ENCODE data around the gene RASAL3.

GRCh38 chr19:15450528-15450890 lies 13.8 kb downstream of the RASAL3 start:
- TF ChIP-seq CTCF (IDR thresholded peaks at IDR 0.05; ENCODE audit: low read depth, low read length) (no peak), POLR2A (IDR thresholded peaks at IDR 0.05; ENCODE audit: extremely low read depth, insufficient read length) (no peak)

Data from NB4 (cell line).